ENCODE results near the gene ERI2.

DNA sequence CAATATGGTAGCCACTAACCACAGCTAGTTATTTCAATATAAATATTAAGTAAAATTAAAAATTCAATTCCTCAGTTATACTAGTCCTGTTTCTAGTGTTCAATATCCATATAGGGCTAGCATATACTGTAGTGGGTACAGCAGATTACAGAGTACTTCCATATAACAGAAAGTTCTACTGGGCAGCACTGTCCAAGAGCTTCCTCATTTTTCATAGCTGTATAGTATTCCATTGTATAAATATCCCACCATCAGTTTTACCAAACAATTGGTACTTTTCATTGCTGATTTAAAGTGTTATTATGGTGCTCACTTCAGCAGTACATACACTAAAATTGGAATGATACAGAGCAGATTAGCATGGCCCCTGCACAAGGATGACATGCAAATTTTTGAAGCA, 22.1 kb downstream of the ERI2 start:
- TF ChIP-seq, protein P1, sequence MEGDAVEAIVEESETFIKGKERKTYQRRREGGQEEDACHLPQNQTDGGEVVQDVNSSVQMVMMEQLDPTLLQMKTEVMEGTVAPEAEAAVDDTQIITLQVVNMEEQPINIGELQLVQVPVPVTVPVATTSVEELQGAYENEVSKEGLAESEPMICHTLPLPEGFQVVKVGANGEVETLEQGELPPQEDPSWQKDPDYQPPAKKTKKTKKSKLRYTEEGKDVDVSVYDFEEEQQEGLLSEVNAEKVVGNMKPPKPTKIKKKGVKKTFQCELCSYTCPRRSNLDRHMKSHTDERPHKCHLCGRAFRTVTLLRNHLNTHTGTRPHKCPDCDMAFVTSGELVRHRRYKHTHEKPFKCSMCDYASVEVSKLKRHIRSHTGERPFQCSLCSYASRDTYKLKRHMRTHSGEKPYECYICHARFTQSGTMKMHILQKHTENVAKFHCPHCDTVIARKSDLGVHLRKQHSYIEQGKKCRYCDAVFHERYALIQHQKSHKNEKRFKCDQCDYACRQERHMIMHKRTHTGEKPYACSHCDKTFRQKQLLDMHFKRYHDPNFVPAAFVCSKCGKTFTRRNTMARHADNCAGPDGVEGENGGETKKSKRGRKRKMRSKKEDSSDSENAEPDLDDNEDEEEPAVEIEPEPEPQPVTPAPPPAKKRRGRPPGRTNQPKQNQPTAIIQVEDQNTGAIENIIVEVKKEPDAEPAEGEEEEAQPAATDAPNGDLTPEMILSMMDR (conservative IDR thresholded peaks at IDR 0.05; ENCODE audit: low read depth, low read length), result no peak
- TF ChIP-seq EZH2 (IDR thresholded peaks at IDR 0.05; ENCODE audit: low read length, unreplicated experiment) (no peak), EZH2phosphoT487 (IDR thresholded peaks at IDR 0.05; ENCODE audit: borderline replicate concordance, low read length) (no peak)
